ENCODE results near the gene BMPR1B. TPM values are rescaled to one million over a fixed set of nuclear protein-coding genes. Genes with fewer than 3 reads are reported as not detected.

The BMPR1B gene
- total and polyA plus RNA-seq, 2 of the 8 experiments (the other 6 are each of a cell fraction or from before 2014, with no cell fraction given): 0.14 to 1.1 TPM

DNA sequence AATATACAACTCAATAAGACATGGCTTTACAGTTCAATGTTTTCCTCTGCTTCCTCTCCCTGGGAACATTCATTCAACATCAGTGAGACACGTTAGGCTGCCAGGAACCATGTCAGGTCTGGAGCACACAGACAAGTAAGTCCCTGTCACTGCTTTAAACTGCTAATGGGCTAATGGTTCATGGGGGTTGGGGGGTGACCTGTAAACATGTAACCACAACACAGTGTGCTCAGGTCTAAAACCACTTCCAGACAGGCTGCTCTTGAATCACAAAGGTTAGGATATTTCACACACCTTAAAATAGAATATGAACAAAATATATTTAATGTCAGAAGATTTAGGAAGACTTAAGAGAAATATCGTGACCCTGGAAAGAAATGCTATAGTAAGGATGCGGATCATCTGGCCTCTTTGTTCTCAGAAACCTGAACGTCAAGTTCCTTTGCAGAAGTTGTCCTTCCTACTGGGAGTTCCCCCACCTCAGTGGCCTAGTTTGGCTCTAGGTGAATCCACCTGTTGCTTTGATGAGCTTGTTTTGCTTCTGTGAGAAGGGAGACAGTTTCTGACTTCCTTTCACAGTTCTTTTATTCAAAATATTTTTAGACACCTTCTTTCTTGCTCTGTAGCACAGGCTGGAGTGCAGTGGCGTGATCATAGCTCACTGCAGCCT lies 431.1 kb downstream of the BMPR1B start (continued):
- TF ChIP-seq, protein P1, sequence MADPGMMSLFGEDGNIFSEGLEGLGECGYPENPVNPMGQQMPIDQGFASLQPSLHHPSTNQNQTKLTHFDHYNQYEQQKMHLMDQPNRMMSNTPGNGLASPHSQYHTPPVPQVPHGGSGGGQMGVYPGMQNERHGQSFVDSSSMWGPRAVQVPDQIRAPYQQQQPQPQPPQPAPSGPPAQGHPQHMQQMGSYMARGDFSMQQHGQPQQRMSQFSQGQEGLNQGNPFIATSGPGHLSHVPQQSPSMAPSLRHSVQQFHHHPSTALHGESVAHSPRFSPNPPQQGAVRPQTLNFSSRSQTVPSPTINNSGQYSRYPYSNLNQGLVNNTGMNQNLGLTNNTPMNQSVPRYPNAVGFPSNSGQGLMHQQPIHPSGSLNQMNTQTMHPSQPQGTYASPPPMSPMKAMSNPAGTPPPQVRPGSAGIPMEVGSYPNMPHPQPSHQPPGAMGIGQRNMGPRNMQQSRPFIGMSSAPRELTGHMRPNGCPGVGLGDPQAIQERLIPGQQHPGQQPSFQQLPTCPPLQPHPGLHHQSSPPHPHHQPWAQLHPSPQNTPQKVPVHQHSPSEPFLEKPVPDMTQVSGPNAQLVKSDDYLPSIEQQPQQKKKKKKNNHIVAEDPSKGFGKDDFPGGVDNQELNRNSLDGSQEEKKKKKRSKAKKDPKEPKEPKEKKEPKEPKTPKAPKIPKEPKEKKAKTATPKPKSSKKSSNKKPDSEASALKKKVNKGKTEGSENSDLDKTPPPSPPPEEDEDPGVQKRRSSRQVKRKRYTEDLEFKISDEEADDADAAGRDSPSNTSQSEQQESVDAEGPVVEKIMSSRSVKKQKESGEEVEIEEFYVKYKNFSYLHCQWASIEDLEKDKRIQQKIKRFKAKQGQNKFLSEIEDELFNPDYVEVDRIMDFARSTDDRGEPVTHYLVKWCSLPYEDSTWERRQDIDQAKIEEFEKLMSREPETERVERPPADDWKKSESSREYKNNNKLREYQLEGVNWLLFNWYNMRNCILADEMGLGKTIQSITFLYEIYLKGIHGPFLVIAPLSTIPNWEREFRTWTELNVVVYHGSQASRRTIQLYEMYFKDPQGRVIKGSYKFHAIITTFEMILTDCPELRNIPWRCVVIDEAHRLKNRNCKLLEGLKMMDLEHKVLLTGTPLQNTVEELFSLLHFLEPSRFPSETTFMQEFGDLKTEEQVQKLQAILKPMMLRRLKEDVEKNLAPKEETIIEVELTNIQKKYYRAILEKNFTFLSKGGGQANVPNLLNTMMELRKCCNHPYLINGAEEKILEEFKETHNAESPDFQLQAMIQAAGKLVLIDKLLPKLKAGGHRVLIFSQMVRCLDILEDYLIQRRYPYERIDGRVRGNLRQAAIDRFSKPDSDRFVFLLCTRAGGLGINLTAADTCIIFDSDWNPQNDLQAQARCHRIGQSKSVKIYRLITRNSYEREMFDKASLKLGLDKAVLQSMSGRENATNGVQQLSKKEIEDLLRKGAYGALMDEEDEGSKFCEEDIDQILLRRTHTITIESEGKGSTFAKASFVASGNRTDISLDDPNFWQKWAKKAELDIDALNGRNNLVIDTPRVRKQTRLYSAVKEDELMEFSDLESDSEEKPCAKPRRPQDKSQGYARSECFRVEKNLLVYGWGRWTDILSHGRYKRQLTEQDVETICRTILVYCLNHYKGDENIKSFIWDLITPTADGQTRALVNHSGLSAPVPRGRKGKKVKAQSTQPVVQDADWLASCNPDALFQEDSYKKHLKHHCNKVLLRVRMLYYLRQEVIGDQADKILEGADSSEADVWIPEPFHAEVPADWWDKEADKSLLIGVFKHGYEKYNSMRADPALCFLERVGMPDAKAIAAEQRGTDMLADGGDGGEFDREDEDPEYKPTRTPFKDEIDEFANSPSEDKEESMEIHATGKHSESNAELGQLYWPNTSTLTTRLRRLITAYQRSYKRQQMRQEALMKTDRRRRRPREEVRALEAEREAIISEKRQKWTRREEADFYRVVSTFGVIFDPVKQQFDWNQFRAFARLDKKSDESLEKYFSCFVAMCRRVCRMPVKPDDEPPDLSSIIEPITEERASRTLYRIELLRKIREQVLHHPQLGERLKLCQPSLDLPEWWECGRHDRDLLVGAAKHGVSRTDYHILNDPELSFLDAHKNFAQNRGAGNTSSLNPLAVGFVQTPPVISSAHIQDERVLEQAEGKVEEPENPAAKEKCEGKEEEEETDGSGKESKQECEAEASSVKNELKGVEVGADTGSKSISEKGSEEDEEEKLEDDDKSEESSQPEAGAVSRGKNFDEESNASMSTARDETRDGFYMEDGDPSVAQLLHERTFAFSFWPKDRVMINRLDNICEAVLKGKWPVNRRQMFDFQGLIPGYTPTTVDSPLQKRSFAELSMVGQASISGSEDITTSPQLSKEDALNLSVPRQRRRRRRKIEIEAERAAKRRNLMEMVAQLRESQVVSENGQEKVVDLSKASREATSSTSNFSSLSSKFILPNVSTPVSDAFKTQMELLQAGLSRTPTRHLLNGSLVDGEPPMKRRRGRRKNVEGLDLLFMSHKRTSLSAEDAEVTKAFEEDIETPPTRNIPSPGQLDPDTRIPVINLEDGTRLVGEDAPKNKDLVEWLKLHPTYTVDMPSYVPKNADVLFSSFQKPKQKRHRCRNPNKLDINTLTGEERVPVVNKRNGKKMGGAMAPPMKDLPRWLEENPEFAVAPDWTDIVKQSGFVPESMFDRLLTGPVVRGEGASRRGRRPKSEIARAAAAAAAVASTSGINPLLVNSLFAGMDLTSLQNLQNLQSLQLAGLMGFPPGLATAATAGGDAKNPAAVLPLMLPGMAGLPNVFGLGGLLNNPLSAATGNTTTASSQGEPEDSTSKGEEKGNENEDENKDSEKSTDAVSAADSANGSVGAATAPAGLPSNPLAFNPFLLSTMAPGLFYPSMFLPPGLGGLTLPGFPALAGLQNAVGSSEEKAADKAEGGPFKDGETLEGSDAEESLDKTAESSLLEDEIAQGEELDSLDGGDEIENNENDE (IDR thresholded peaks at IDR 0.05; ENCODE audit: insufficient replicate concordance, low read length): no peak
- no peak for TF ChIP-seq ASH2L (IDR thresholded peaks at IDR 0.05; ENCODE audit: low read length)
- no peak for TF ChIP-seq CHD1 (IDR thresholded peaks at IDR 0.05; ENCODE audit: low read depth, low read length)
- TF ChIP-seq POLR2A (IDR thresholded peaks at IDR 0.05; ENCODE audit: control extremely low read depth in 1 of 2, low read depth in 2 of 2, low read length in 2 of 2): no peak
- TF ChIP-seq RNF2 (IDR thresholded peaks at IDR 0.05; ENCODE audit: borderline replicate concordance, low read depth, low read length, missing control alignments, poor library complexity, severe bottlenecking): no peak
- TF ChIP-seq TEAD4 (IDR thresholded peaks at IDR 0.05; ENCODE audit: low read depth, low read length): no peak
- no peak for TF ChIP-seq CBX8 (IDR thresholded peaks at IDR 0.05; ENCODE audit: borderline replicate concordance, low read depth, low read length)
- TF ChIP-seq BRCA1 (IDR thresholded peaks at IDR 0.05; ENCODE audit: low read depth, low read length): no peak
- no peak for TF ChIP-seq CREB1 (IDR thresholded peaks at IDR 0.05)

Measured in H1 (cell line).